ENCODE measurements around the gene KRT78. TPM values are rescaled to one million over a fixed set of nuclear protein-coding genes. Genes with fewer than 3 reads are reported as not detected.

KRT78 gene
- total RNA-seq, 2 donors from 2014 or later, result not detected

DNA sequence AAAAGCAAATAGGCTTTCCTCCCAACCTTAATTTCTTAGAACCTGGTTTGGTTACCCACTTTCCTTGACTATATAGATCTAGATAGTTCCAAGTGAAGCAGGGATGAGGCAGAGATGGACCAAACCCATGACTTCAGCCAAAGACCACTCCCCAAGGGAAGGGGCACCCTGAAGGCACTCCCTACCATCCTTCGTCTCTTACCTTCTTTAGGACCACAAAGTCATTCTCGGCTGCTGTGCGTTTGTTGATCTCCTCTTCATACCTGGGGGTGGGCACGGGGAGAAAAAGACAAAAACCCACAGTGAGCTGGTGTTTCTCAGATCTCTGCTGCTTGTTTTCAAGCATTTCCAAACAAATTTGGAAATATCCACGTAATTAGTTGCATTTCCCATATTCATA lies 38.2 kb downstream of the KRT78 start:
- Histone ChIP-seq H3K27ac (no peak overlapping the region), H3K36me3 (no peaks in the 10 kb centered on the region), H3K9me3 (no peaks in the 10 kb centered on the region), H3K27me3 (no peaks in the 10 kb centered on the region), H3K4me3 (no peak overlapping the region), H3K9ac (ENCODE audit: low read depth in 2 of 2, low read length in 2 of 2) (no peak overlapping the region), H3K4me1 (no peaks in the 10 kb centered on the region)
- TF ChIP-seq, protein P1, sequence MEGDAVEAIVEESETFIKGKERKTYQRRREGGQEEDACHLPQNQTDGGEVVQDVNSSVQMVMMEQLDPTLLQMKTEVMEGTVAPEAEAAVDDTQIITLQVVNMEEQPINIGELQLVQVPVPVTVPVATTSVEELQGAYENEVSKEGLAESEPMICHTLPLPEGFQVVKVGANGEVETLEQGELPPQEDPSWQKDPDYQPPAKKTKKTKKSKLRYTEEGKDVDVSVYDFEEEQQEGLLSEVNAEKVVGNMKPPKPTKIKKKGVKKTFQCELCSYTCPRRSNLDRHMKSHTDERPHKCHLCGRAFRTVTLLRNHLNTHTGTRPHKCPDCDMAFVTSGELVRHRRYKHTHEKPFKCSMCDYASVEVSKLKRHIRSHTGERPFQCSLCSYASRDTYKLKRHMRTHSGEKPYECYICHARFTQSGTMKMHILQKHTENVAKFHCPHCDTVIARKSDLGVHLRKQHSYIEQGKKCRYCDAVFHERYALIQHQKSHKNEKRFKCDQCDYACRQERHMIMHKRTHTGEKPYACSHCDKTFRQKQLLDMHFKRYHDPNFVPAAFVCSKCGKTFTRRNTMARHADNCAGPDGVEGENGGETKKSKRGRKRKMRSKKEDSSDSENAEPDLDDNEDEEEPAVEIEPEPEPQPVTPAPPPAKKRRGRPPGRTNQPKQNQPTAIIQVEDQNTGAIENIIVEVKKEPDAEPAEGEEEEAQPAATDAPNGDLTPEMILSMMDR (IDR thresholded peaks at IDR 0.05), result no peak
- intact Hi-C loops (cut with DNase I), result no loop called here
- no peak for DNase-seq

DNA sequence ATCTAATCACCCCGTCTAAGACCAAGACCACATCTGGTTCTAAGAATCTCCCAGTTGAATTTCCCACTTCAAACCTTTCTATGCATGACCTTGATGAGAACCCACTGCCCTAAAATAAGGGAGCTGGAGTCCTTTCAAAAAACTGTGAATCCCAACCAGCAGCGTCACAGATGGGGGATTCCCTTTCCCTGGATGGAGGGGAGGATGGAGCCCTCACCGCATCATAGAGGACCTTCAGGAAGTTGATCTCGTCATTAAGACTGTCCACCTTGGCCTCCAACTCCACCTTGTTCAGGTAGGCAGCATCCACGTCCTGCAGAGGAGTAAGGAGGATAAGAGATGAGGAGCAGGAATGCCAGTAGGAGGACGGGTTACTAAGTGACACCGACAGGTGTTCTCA lies 39.6 kb downstream of the KRT78 start:
- Histone ChIP-seq H3K27me3 (no peaks in the 10 kb centered on the region), H3K4me3 (no peak overlapping the region), H3K9me3 (no peaks in the 10 kb centered on the region), H3K27ac (no peak overlapping the region), H3K4me1 (no peaks in the 10 kb centered on the region), H3K9ac (ENCODE audit: low read depth in 2 of 2, low read length in 2 of 2) (no peak overlapping the region), H3K36me3 (no peaks in the 10 kb centered on the region)
- intact Hi-C loops (cut with DNase I), result no loop called here
- TF ChIP-seq, protein P1 (IDR thresholded peaks at IDR 0.05), result no peak
- DNase-seq, result no peak

DNA sequence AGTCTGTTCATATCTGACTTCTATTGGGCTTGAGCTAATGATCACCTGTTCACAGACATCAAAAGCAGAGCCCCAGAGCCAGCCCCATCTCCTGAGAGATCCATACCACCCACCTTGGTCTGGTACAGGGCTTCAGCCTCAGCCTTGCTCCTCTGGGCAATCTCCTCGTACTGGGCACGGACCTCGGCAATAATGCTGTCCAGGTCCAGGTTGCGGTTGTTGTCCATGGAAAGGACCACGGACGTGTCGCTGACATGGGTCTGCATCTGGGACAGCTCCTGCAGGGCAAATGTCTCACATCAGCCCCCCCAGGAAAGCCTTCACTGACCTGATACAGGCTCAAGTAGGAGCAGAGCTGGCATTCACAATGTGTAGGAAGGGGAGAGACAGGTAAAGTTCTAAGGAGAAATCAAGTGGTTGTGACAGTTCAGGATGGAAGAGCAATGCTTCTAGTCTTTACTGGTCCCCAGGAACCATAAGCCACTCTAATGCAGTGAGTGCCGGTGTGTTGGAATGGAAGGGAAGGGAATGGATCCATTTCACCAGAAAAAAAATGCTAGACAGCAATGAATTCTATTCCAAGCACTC lies 40.1 kb downstream of the KRT78 start:
- TF ChIP-seq, protein P1 (IDR thresholded peaks at IDR 0.05), result no peak
- H3K4me1 ChIP-seq, result no peaks in the 10 kb centered on the region
- no peaks in the 10 kb centered on the region for H3K9me3 ChIP-seq
- no peak overlapping the region for H3K27ac ChIP-seq
- no peaks in the 10 kb centered on the region for H3K27me3 ChIP-seq
- no peaks in the 10 kb centered on the region for H3K36me3 ChIP-seq
- H3K4me3 ChIP-seq, result no peak overlapping the region
- intact Hi-C loops (cut with DNase I), result no loop called here
- H3K9ac ChIP-seq (ENCODE audit: low read depth in 2 of 2, low read length in 2 of 2), result no peak overlapping the region
- no peak for DNase-seq

DNA sequence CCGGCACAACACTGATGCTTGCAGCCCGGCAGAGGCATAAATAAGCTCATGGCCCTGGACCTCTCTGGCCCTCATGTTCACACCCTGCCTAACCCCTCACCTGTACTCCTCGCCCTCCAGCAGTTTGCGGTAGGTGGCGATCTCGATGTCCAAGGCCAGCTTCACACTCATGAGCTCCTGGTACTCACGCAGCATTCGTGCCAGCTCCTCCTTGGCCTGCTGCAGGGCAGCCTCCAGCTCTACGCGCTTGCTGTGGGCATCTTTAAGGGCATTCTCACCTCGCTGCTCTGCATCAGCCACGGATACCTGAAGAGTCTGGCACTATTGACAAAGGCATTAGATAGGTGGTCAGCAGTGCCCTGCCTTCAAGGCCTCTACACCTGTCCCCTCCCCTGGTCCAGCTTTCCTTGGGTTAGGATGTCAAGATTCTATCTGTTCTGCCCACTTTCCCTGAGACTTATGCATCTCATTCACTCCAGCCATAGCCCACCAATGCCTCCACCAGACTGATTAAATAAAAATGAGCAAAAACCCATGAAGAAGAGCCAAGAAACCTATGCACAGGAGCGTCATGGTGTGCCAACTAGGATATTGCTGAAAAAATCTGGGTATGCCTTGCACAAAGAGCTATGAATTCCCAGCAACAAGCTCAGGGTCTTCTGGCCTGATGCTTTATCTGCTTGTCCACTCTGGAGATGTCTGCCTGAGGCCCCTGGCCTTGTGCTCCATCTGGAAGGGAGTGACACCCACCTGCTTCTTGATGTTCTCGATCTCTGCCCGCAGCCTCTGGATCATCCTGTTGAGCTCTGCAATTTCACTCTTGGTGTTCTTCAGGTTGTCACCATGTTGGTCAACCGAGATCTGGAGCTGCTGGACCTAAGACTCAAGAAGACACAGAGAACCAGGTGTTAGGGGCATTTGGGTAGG lies 41.0 kb downstream of the KRT78 start:
- H3K9ac ChIP-seq (ENCODE audit: low read depth in 2 of 2, low read length in 2 of 2), result no peak overlapping the region
- no peak overlapping the region for H3K4me3 ChIP-seq
- no peak for DNase-seq
- H3K36me3 ChIP-seq, result no peaks in the 10 kb centered on the region
- no peaks in the 10 kb centered on the region for H3K4me1 ChIP-seq
- no peaks in the 10 kb centered on the region for H3K27me3 ChIP-seq
- TF ChIP-seq, protein P1 (IDR thresholded peaks at IDR 0.05), result no peak
- no peaks in the 10 kb centered on the region for H3K9me3 ChIP-seq
- intact Hi-C loops (cut with DNase I), result no loop called here
- H3K27ac ChIP-seq, result no peak overlapping the region

DNA sequence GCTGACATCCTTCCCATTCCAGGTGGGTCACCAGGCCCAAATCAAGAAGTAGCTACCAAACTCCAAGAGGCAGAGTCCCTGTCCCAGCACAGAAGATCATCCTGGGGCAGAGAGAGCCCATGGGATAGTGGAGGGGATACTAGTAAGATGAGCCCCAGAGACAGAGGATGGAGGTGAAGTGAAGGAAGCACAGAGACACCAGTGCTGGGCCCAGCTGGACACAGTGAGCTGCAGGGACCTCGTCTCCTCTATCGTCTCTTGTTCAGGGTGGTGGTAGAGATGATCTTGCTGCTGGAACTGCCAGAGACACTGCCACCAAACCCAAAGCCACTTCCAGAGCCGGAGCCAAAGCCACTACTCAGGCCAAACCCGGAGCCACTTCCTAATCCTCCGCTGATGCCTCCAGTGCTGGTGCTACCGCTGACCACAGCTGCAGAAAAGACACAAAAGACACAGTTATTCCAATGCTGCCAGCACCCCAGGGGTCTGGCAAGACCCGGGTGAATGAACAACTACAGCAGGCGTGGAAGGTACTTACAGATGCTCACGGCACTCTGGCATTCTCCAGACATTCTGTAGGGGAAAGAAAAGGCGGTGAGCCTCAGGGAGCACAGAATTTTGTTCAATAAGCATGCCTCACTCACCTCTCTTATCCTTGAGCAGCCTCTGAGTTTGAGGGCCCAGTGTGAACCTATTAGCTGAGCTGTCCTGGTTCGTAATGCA lies 41.8 kb downstream of the KRT78 start:
- H3K36me3 ChIP-seq, result no peaks in the 10 kb centered on the region
- no peaks in the 10 kb centered on the region for H3K9me3 ChIP-seq
- intact Hi-C loops (cut with DNase I), result no loop called here
- no peak for DNase-seq
- H3K4me1 ChIP-seq, result no peaks in the 10 kb centered on the region
- TF ChIP-seq, protein P1 (IDR thresholded peaks at IDR 0.05), result no peak
- no peak overlapping the region for H3K9ac ChIP-seq (ENCODE audit: low read depth in 2 of 2, low read length in 2 of 2)
- H3K27me3 ChIP-seq, result no peaks in the 10 kb centered on the region
- H3K27ac ChIP-seq, result no peak overlapping the region
- no peak overlapping the region for H3K4me3 ChIP-seq

All from colonic mucosa (tissue), 4 donors.